Naive thymus-derived CD4-positive, alpha-beta T cell (primary cell): Measurements from ENCODE around the gene IRF3. TPM values are rescaled to one million over a fixed set of nuclear protein-coding genes. Genes with fewer than 3 reads are reported as not detected.
A peak's percentile ranks its signal among the peaks of the same experiment; 100 is the strongest.

Source experiments
- ATAC-seq: fragments of 150-1000 bp; cut with Tn5 transposase; 2 replicates; pipeline ENCODE4 v1.10.0; 2021; ENCODE audit warnings: mild to moderate bottlenecking, moderate library complexity
- CTCF ChIA-PET: fragments of 350-600 bp; sonication (Branson Sonifier 250); formaldehyde crosslinking; loops from one replicate; lab custom pipeline; 2021; ENCODE audit warnings: antibody characterized with exemption; lab: Charles Lee
- POLR2A ChIA-PET: fragments of 350-600 bp; sonication (Branson Sonifier 250); formaldehyde crosslinking; loops from one replicate; lab custom pipeline; 2021; ENCODE audit warnings: antibody characterized with exemption, inconsistent platforms; lab: Charles Lee
- DNase-seq, 9 donors: peaks; one replicate each; pipeline versions ENCODE4 v3.0.0 to v3.0.0-alpha.2; 2020 to 2022; ENCODE audit warnings: mixed read lengths in 1 of 9
- H3K27ac ChIP-seq: one replicate; pipeline ENCODE4 v1.7.0; 2013; ENCODE audit warnings: mild to moderate bottlenecking, low read depth, low read length, moderate library complexity
- H3K27me3 ChIP-seq, 2 donors: one replicate each; pipeline ENCODE4 v1.7.0; 2013; ENCODE audit warnings: low read length in 2 of 2, mild to moderate bottlenecking in 2 of 2, moderate library complexity in 2 of 2; ENCODE audit not compliant: control insufficient read depth in 2 of 2, insufficient read depth in 2 of 2
- H3K36me3 ChIP-seq, 3 experiments: 1 replicate in 2 of 3; 2 replicates in 1 of 3; pipeline ENCODE4 v1.7.0; 2013; ENCODE audit warnings: low read length in 3 of 3, mild to moderate bottlenecking in 3 of 3, moderate library complexity in 1 of 3; ENCODE audit not compliant: insufficient read depth in 3 of 3, control insufficient read depth in 2 of 3
- H3K4me1 ChIP-seq, 2 donors: one replicate each; pipeline ENCODE4 v1.7.0; 2013; ENCODE audit warnings: low read length in 2 of 2, mild to moderate bottlenecking in 2 of 2, moderate library complexity in 1 of 2; ENCODE audit not compliant: control insufficient read depth in 2 of 2, insufficient read depth in 2 of 2
- H3K4me3 ChIP-seq: 2 replicates; pipeline ENCODE4 v1.7.0; 2013; ENCODE audit warnings: mild to moderate bottlenecking, low read length
- H3K9me3 ChIP-seq, 3 experiments: 1 replicate in 2 of 3; 2 replicates in 1 of 3; pipeline ENCODE4 v1.7.0; 2013; ENCODE audit warnings: low read length in 3 of 3; ENCODE audit not compliant: control insufficient read depth in 2 of 3
- H3K27ac Mint-ChIP-seq, 9 donors: one replicate each; pipeline ENCODE4 v1.8.0; 2020 to 2022; ENCODE audit warnings: mixed read lengths in 9 of 9, mild to moderate bottlenecking in 8 of 9, moderate library complexity in 5 of 9, inconsistent platforms in 2 of 9
- H3K27me3 Mint-ChIP-seq, 5 donors: one replicate each; pipeline ENCODE4 v1.8.0; 2021 to 2022; ENCODE audit warnings: mixed read lengths in 5 of 5, mild to moderate bottlenecking in 1 of 5
- H3K36me3 Mint-ChIP-seq, 5 donors: one replicate each; pipeline ENCODE4 v1.8.0; 2020 to 2022; ENCODE audit warnings: mixed read lengths in 5 of 5, mild to moderate bottlenecking in 3 of 5, inconsistent platforms in 1 of 5
- H3K4me1 Mint-ChIP-seq, 7 donors: one replicate each; pipeline ENCODE4 v1.8.0; 2020 to 2022; ENCODE audit warnings: mixed read lengths in 7 of 7, mild to moderate bottlenecking in 3 of 7, inconsistent platforms in 1 of 7
- H3K4me3 Mint-ChIP-seq, 10 donors: one replicate each; pipeline ENCODE4 v1.8.0; 2020 to 2022; ENCODE audit warnings: mild to moderate bottlenecking in 10 of 10, mixed read lengths in 10 of 10, moderate library complexity in 6 of 10, inconsistent platforms in 2 of 10
- H3K9me3 Mint-ChIP-seq, 11 donors: one replicate each; pipeline ENCODE4 v1.8.0; 2020 to 2022; ENCODE audit warnings: mixed read lengths in 11 of 11, mild to moderate bottlenecking in 4 of 11, inconsistent platforms in 1 of 11, moderate library complexity in 1 of 11
- intact Hi-C, 2 donors: fragments of 100-400 bp; cut with micrococcal nuclease; formaldehyde crosslinking; loops; one replicate each; pipeline ENCODE4 v1.15.1; 2023
- polyA plus RNA-seq, 2 donors: library from polyadenylated mRNA; unstranded; fragments of 300-500 nt; fragmentation: Illumina TruSeq; gene quantifications; one replicate each; pipeline ENCODE4 v1.2.3, GENCODE V29; 2021
- total RNA-seq, 6 experiments: library from RNA in 5 of 6; stranded (reverse) in 5 of 6; gene quantifications; 1 replicate in 5 of 6; 2 replicates in 1 of 6; pipeline ENCODE4 v1.2.3 and lab custom pipeline; 2021 to 2026

The IRF3 gene
- total and polyA plus RNA-seq, 7 experiments from 2014 or later: 55.5 to 346 (median 178) TPM

DNA sequence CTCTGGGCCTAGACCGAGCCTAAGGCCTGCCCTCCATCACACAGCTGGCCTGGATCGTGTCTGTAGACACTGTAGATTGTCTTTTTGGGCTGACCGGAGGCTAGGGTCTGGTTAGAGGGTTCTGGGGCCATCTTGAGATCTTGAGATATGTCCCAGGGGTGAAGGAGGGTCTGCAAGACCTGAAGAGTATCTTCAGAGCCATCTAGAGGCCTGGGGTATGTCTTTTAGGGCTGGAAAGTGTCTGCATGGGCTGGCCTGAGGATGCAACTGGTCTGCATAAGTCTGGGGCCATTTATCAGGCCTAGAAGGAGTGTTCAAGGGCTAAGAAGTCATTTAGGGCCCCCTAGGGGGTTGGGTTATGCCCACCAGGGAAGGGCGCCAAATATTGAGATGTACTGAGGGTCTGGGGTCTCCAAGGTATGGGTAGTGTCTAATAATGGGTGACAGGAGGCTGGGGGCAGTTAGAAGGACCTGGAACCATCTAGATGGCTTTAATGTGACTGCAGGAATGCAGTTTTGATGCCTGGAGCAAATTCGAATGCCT, 23.1 kb downstream of the IRF3 start:
- no peak for ATAC-seq
- peaks cover 0 to 32% (median 0%) of the 10 kb centered on the region in 3 experiments for H3K36me3 ChIP-seq
- H3K4me1 ChIP-seq: peaks cover 27 to 40% of the 10 kb centered on the region in 2 donors
- Mint-ChIP-seq H3K36me3 (peaks cover 0 to 9% (median 0%) of the 10 kb centered on the region in 5 donors), H3K4me3 (peak overlapping the region; percentile 86 to 98 (median 92)), H3K27ac (peak overlapping the region; percentile 91 to 99 (median 95)), H3K9me3 (no peaks in the 10 kb centered on the region), H3K4me1 (peaks cover 59 to 75% (median 68%) of the 10 kb centered on the region in 7 donors), H3K27me3 (peaks cover 0 to 6% (median 0%) of the 10 kb centered on the region in 5 donors)
- no peak for DNase-seq
- H3K27me3 ChIP-seq: no peaks in the 10 kb centered on the region
- CTCF ChIA-PET: interaction anchor here (0.6 to 1.4 kb wide), 3 partner anchors 30 to 1084 kb away, joined by 4 to 5 read pairs (median 5); no protein-coding TSS in a partner anchor
- H3K4me3 ChIP-seq: peak overlapping the region; percentile 66
- intact Hi-C loops: loop anchor here (1.0 to 10.0 kb wide), 7 partner anchors 23 to 1175 kb away; partner anchors contain the start of genes BCL2L12 (in 1 of the 2), C19orf73 (in 1 of the 2), CYTH2 (in 1 of the 2) and DBP (in 1 of the 2)
- H3K9me3 ChIP-seq: no peaks in the 10 kb centered on the region
- peak overlapping the region; percentile 99 for H3K27ac ChIP-seq
- POLR2A ChIA-PET: interaction anchor here (0.5 to 11.1 kb wide), 17 partner anchors 8 to 506 kb away, joined by 3 to 187 read pairs (median 4); partner anchors contain the start of genes AP2A1, BCL2L12, CD37 and IRF3

DNA sequence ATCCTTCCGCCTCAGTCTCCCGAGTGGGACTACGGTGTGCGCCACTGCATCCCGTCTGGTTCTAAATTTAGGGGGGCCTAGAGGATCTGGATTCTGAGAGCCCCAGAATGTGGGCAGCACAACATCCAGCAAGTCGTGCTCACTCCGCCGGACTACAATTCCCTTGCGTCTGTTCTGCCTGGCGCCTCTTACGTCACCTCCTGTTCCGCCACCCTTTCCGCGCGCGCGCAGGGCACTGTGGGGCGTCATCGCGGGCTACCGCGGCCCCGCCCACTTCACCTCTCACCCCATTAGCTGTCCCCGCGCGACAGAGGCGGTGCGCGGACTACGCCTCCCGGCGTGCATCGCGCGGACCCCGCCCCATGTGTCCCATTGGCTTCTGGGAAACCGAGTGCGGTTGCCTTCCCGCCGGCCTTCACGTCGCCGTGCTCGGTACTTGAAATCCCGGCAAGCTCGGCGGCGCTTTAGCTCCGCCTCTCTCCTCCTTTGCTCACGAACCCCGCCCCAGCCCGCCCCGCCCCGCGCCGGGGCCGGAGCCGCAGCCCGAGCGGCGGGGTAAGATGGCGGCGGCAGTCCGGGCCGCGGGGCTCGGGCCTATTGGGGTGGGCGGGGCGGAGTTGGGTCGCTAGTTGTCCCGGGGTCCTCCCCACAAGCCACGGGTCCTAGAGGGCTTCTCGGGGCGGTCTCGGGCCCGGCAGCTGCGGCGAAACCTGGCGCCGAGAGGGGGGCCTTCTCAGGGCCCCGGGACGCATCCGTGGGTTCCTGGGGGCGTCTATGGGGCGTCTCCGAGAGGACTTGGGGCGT, 23.8 kb downstream of the IRF3 start, which contains the start of gene SCAF1:
TSS of gene SCAF1 (plus strand) at position 522 of the 804 bp plus-strand sequence. CDS start 2,818 bp downstream, outside the sequence.
- CTCF ChIA-PET: interaction anchor here (0.6 to 1.4 kb wide), 2 partner anchors 36 to 1083 kb away, joined by 4 to 5 read pairs; no protein-coding TSS in a partner anchor
- peak within 1 kb of the TSS; percentile 66 for H3K4me3 ChIP-seq
- H3K4me1 ChIP-seq: peaks cover 27 to 40% of the 10 kb centered on the region in 2 donors
- peaks cover 60 to 74% (median 69%) of the 10 kb centered on the region in 7 donors for H3K4me1 Mint-ChIP-seq
- peaks cover 0 to 6% (median 0%) of the 10 kb centered on the region in 5 donors for H3K27me3 Mint-ChIP-seq
- H3K27ac ChIP-seq: peak within 1 kb of the TSS; percentile 99
- H3K9me3 Mint-ChIP-seq: no peaks in the 10 kb centered on the region
- peaks cover 0 to 26% (median 0%) of the 10 kb centered on the region in 3 experiments for H3K36me3 ChIP-seq
- DNase-seq: peak; percentile 97 to 100 (median 100)
- intact Hi-C loops: loop anchor here (1.0 to 10.0 kb wide), 17 partner anchors 23 to 1471 kb away; partner anchors contain the start of genes GYS1 (in 2 of the 2), RPL13A (in 2 of the 2), RUVBL2 (in 2 of the 2) and ALDH16A1 (in 1 of the 2)
- peak within 1 kb of the TSS; percentile 93 to 99 (median 99) for H3K27ac Mint-ChIP-seq
- no peaks in the 10 kb centered on the region for H3K9me3 ChIP-seq
- POLR2A ChIA-PET: interaction anchor here (0.6 to 11.1 kb wide), 15 partner anchors 20 to 506 kb away, joined by 3 to 187 read pairs (median 5); partner anchors contain the start of genes AP2A1, BCL2L12, CD37 and IRF3
- H3K36me3 Mint-ChIP-seq: peaks cover 0 to 6% (median 0%) of the 10 kb centered on the region in 5 donors
- ATAC-seq: peak; percentile 83
- H3K27me3 ChIP-seq: no peaks in the 10 kb centered on the region
- H3K4me3 Mint-ChIP-seq: peak within 1 kb of the TSS; percentile 86 to 98 (median 93)

DNA sequence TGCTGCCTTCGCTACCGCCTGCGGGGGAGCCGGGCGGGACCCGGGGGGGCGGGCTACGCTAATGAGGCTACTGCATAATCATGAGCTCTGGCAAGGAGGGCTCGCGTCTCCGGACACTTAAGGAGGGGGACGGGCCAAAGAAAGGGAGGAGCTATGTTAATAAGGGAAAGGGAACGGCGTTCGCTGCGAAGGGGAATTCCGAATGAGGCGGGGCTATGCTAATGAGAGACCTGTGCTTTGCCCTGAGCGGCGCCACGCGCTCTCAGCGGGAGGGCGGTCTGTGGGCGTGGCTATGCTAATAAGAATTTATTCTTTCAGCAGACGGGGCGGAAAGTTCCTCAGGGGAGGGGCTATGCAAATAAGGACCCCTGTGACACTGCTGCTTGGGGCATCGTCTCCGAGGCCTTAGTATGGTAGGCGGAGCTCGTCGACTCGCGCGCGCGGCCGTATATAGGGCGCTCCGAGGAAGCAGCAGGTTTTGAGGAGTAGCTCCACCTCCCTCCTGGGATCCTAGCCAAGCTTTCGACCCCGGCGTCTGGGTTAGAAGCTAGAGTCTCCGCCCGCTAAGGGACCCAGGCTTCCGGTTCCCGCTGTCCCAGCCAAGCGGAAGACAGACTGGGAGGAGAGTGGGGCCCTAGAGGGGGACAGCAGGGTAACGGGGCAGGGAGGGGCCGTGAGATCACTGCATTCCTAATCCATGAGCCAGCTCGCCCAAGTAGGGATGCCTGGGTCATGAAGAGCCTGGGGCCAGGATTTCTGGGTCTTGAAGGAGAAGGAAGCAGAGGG, 25.4 kb downstream of the IRF3 start, which contains the start of gene RRAS:
TSS of gene RRAS (minus strand) at position 31 of the 786 bp plus-strand sequence. CDS start 45 bp downstream, outside the sequence.
- peak within 1 kb of the TSS; percentile 95 for H3K27ac ChIP-seq
- H3K36me3 ChIP-seq: peaks cover 0 to 10% (median 0%) of the 10 kb centered on the region in 3 experiments
- Mint-ChIP-seq H3K27ac (peak within 1 kb of the TSS; percentile 93 to 99 (median 99)), H3K27me3 (peaks cover 0 to 6% (median 0%) of the 10 kb centered on the region in 5 donors), H3K4me3 (peak within 1 kb of the TSS; percentile 86 to 98 (median 93)), H3K4me1 (peaks cover 57 to 67% (median 63%) of the 10 kb centered on the region in 7 donors), H3K36me3 (peaks cover 0 to 5% (median 0%) of the 10 kb centered on the region in 5 donors), H3K9me3 (peaks cover 0 to 2% (median 0%) of the 10 kb centered on the region in 11 donors)
- ChIA-PET CTCF (interaction anchor here (0.6 to 1.8 kb wide), 11 partner anchors 25 to 906 kb away, joined by 3 to 11 read pairs (median 4); partner anchors contain the start of genes BCL2L12, IRF3 and RCN3), POLR2A (interaction anchor here (0.6 to 11.1 kb wide), 21 partner anchors 15 to 309 kb away, joined by 3 to 187 read pairs (median 5); partner anchors contain the start of genes AKT1S1, AP2A1, BCL2L12 and IRF3)
- DNase-seq (peak; percentile 91 to 100 (median 99)), ATAC-seq (peak; percentile 78)
- no peaks in the 10 kb centered on the region for H3K27me3 ChIP-seq
- peak within 1 kb of the TSS; percentile 64 for H3K4me3 ChIP-seq
- peaks cover 27 to 40% of the 10 kb centered on the region in 2 donors for H3K4me1 ChIP-seq
- H3K9me3 ChIP-seq: no peaks in the 10 kb centered on the region
- intact Hi-C loops: loop anchor here (1.0 to 10.0 kb wide), 21 partner anchors 25 to 1470 kb away; partner anchors contain the start of genes AKT1S1 (in 1 of the 2), BCL2L12 (in 1 of the 2), C19orf73 (in 1 of the 2) and CYTH2 (in 1 of the 2)

DNA sequence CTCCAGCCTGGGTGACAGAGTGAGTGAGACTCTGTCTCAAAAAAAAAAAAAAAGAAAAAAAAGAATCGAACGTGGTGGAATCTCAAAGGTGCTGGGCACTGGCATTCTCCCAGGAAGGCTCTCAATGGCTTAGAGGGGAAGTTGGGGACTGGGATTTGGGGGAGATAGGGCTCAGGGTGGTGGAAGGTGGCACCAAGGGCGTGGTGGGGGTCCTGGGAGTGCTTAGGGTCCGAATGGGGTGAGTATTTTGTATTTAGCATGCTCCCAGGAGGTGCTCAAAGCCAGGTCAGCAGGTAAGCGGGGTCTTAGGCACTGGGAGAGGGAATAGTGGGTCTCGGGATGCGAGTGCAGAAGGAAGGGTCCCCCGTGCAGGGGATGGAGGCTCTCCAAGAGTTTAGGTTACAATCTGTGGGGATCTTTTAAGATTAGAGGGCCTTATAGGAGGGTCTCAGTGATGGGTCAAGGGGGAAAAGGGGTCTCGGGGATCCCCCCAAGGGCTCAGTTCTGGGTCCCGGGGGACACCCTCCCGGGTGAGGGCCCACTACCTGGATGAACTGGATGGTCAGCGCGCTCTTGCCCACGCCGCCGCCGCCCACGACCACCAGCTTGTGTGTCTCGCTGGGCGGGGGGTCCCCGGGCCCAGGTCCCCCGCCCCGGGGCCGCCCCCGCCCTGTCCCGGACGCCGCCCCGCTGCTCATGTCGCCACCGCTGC, 26.1 kb downstream of the IRF3 start:
- H3K4me1 Mint-ChIP-seq: peaks cover 51 to 65% (median 56%) of the 10 kb centered on the region in 7 donors
- H3K27ac Mint-ChIP-seq: peak overlapping the region; percentile 57 to 99 (median 95)
- Histone ChIP-seq H3K4me1 (peaks cover 27 to 40% of the 10 kb centered on the region in 2 donors), H3K27me3 (no peaks in the 10 kb centered on the region), H3K36me3 (peaks cover 0 to 4% (median 0%) of the 10 kb centered on the region in 3 experiments), H3K4me3 (peak overlapping the region; percentile 64), H3K9me3 (no peaks in the 10 kb centered on the region), H3K27ac (peak overlapping the region; percentile 95)
- intact Hi-C loops: loop anchor here (1.0 to 10.0 kb wide), 21 partner anchors 26 to 1469 kb away; partner anchors contain the start of genes AKT1S1 (in 1 of the 2), BCL2L12 (in 1 of the 2), C19orf73 (in 1 of the 2) and CYTH2 (in 1 of the 2)
- CTCF ChIA-PET: interaction anchor here (0.6 to 1.8 kb wide), 7 partner anchors 25 to 905 kb away, joined by 3 to 11 read pairs (median 4); partner anchors contain the start of genes BCL2L12 and IRF3
- DNase-seq: peak in 4 of 9 donors; percentile 7 to 28 (median 20)
- POLR2A ChIA-PET: interaction anchor here (0.6 to 11.1 kb wide), 18 partner anchors 14 to 289 kb away, joined by 3 to 187 read pairs (median 6); partner anchors contain the start of genes BCL2L12, IRF3, NOSIP and PRMT1
- H3K4me3 Mint-ChIP-seq: peak overlapping the region; percentile 86 to 98 (median 93)
- no peak for ATAC-seq
- H3K9me3 Mint-ChIP-seq: peaks cover 0 to 2% (median 0%) of the 10 kb centered on the region in 11 donors
- peaks cover 0 to 5% (median 0%) of the 10 kb centered on the region in 5 donors for H3K36me3 Mint-ChIP-seq
- peaks cover 0 to 6% (median 0%) of the 10 kb centered on the region in 5 donors for H3K27me3 Mint-ChIP-seq
